ENCODE results near the gene FYN.

The FYN gene

DNA sequence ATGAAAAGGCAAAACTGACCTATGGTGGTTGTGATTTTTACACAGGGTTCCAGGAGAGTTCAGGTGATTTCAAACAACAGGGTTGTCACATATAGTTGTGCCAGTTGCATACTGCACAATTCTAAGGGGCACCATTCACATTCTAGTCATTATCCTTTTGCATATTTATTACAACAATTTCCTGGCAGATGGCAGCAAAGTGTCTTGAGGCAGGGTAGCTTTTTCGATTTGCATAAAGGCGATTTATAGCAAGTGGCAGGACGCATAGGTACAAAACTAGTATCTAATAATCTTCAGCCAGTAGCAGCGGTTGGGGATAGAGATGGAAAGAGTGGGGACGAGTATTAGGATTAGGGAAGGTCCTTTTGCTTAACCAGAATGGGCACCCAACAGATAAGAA is 221.1 kb downstream of the FYN start:
- no peak for TF ChIP-seq ZNF274 (IDR thresholded peaks at IDR 0.05; ENCODE audit: low read depth, low read length)
- Histone ChIP-seq H3K27me3 (ENCODE audit: insufficient read depth, insufficient read length) (no peaks in the 10 kb centered on the region), H3K9me3 (ENCODE audit: insufficient read depth, low read length) (no peaks in the 10 kb centered on the region), H3K36me3 (ENCODE audit: insufficient read depth, insufficient read length, low read length) (no peaks in the 10 kb centered on the region), H3K4me3 (ENCODE audit: insufficient read length, low read depth) (no peak overlapping the region), H3K4me1 (ENCODE audit: insufficient read depth, insufficient read length) (no peaks in the 10 kb centered on the region), H3K9ac (ENCODE audit: insufficient read length, low read depth) (no peak overlapping the region)
- no peak for DNase-seq (ENCODE audit: low read depth, low spot score)

DNA sequence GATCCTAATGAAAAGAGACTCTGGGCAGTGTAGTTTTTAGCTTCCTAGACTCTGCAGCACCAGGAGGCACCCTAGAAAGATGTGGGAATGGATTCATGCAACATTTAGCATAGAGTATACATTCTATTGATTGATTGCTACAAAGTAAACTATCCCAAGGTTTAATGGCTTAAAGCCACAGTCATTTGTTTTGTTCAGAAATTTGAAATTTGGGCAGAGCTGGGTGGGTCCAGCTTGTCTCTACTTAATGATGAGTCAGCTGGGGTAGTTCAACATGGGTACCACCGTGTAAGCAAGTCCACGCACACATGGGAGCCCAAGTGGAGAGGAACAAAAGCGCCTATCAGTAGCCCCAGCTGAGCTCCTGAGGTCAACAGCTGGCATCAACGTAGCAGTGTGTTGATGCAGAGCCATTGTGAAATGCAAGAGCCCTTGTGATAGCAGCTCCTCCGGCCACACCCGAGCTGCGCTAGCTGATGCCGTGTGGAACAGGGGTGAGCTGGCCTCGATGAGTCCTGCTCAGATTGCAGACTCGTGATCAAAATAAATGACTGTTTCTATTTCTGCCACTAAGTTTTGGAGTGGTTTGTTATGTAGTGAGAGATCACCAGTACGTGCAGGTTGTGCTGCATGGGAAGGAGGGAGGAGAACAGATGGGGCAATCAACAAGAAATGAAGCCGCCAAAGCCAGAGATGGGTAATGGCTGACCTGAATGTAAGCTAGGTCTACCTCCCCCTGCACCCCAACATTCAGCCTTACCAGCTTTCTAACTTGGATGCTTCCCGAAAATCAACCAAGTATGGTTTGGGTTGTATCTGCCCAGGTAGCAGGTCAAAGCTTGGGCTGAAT is 221.8 kb downstream of the FYN start:
- no peaks in the 10 kb centered on the region for H3K4me1 ChIP-seq (ENCODE audit: insufficient read depth, insufficient read length)
- DNase-seq (ENCODE audit: low read depth, low spot score) = no peak
- H3K27me3 ChIP-seq (ENCODE audit: insufficient read depth, insufficient read length) = no peaks in the 10 kb centered on the region
- TF ChIP-seq ZNF274 (IDR thresholded peaks at IDR 0.05; ENCODE audit: low read depth, low read length) (no peak), SUZ12 (IDR thresholded peaks at IDR 0.05; ENCODE audit: extremely low read depth, insufficient read depth, insufficient read length) (no peak), YY1 (IDR thresholded peaks at IDR 0.05; ENCODE audit: insufficient read depth, insufficient read length) (no peak)
- H3K9me3 ChIP-seq (ENCODE audit: insufficient read depth, low read length) = no peaks in the 10 kb centered on the region
- no peaks in the 10 kb centered on the region for H3K36me3 ChIP-seq (ENCODE audit: insufficient read depth, insufficient read length, low read length)
- H3K4me3 ChIP-seq (ENCODE audit: insufficient read length, low read depth) = no peak overlapping the region
- no peak overlapping the region for H3K9ac ChIP-seq (ENCODE audit: insufficient read length, low read depth)

DNA sequence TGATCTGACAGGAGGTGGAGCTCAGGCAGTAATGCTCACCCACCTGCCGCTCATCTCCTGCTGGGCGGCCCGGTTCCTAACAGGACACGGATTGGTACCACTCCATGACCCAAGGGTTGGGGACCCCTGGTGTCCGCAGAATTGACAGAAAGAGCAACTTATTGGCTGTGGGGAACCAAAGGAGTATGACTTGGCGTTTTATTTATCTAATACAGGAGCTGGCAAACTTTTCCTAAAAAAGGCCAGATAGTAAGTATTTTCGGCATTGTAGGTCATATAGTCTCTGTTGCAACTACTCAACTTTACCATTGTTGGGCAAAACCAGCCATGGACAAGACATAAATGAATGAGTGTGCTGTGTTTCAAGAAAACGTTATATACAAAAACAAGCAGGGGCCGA is 223.2 kb downstream of the FYN start:
- no peak overlapping the region for H3K4me3 ChIP-seq (ENCODE audit: insufficient read length, low read depth)
- no peak for DNase-seq (ENCODE audit: low read depth, low spot score)
- no peaks in the 10 kb centered on the region for H3K9me3 ChIP-seq (ENCODE audit: insufficient read depth, low read length)
- H3K9ac ChIP-seq (ENCODE audit: insufficient read length, low read depth) = no peak overlapping the region
- H3K27me3 ChIP-seq (ENCODE audit: insufficient read depth, insufficient read length) = no peaks in the 10 kb centered on the region
- no peaks in the 10 kb centered on the region for H3K36me3 ChIP-seq (ENCODE audit: insufficient read depth, insufficient read length, low read length)
- TF ChIP-seq ZNF274 (IDR thresholded peaks at IDR 0.05; ENCODE audit: low read depth, low read length) (no peak), SUZ12 (IDR thresholded peaks at IDR 0.05; ENCODE audit: extremely low read depth, insufficient read depth, insufficient read length) (no peak), YY1 (IDR thresholded peaks at IDR 0.05; ENCODE audit: insufficient read depth, insufficient read length) (no peak)
- no peaks in the 10 kb centered on the region for H3K4me1 ChIP-seq (ENCODE audit: insufficient read depth, insufficient read length)

DNA sequence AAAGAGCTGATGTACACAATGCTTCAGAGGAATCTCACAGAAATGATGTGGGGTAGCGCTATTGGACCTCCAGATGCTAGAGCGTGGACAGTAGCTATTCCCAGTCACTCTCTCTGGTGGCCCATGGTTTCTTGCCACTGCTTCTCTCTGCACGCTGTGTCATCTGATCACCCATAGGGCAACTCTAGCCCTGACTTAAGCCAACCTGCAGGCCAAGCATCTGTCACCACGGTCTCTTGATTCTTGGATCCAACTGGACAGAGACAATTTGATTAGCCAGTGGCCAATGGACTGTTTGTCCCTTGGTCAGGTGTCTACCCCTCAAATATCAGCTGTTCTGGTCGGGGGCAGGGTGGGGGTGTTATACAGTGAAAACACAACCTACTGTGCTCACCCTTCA is 225.2 kb downstream of the FYN start:
- Histone ChIP-seq H3K9ac (ENCODE audit: insufficient read length, low read depth) (no peak overlapping the region), H3K4me1 (ENCODE audit: insufficient read depth, insufficient read length) (no peaks in the 10 kb centered on the region), H3K9me3 (ENCODE audit: insufficient read depth, low read length) (no peaks in the 10 kb centered on the region), H3K36me3 (ENCODE audit: insufficient read depth, insufficient read length, low read length) (no peaks in the 10 kb centered on the region), H3K27me3 (ENCODE audit: insufficient read depth, insufficient read length) (no peaks in the 10 kb centered on the region), H3K4me3 (ENCODE audit: insufficient read length, low read depth) (no peak overlapping the region)
- DNase-seq (ENCODE audit: low read depth, low spot score) = no peak
- no peak for TF ChIP-seq SUZ12 (IDR thresholded peaks at IDR 0.05; ENCODE audit: extremely low read depth, insufficient read depth, insufficient read length)
- TF ChIP-seq ZNF274 (IDR thresholded peaks at IDR 0.05; ENCODE audit: low read depth, low read length) = no peak
- TF ChIP-seq YY1 (IDR thresholded peaks at IDR 0.05; ENCODE audit: insufficient read depth, insufficient read length) = no peak

DNA sequence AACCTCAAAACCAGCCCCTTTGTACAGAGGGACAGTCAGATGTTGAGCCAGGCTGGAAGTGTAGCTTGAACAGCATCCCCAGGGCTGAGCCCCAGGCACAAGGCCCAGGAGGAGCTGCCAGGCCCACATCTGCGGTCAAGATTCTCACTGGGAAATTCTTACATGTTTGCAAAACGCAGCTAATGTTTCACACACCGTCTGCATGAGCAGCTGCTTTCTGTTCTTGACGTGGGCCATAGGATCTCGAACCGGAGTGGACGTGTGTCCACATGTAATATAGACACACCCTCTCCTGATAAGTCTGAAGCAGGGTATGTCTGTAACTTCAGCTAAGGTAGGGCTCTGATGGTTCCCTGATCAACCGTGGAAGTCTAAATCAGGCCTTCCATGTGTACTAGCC is 226.3 kb downstream of the FYN start:
- TF ChIP-seq YY1 (IDR thresholded peaks at IDR 0.05; ENCODE audit: insufficient read depth, insufficient read length) (no peak), ZNF274 (IDR thresholded peaks at IDR 0.05; ENCODE audit: low read depth, low read length) (no peak), SUZ12 (IDR thresholded peaks at IDR 0.05; ENCODE audit: extremely low read depth, insufficient read depth, insufficient read length) (no peak)
- no peak overlapping the region for H3K9ac ChIP-seq (ENCODE audit: insufficient read length, low read depth)
- no peaks in the 10 kb centered on the region for H3K9me3 ChIP-seq (ENCODE audit: insufficient read depth, low read length)
- no peaks in the 10 kb centered on the region for H3K4me1 ChIP-seq (ENCODE audit: insufficient read depth, insufficient read length)
- no peaks in the 10 kb centered on the region for H3K27me3 ChIP-seq (ENCODE audit: insufficient read depth, insufficient read length)
- no peak for DNase-seq (ENCODE audit: low read depth, low spot score)
- H3K36me3 ChIP-seq (ENCODE audit: insufficient read depth, insufficient read length, low read length) = no peaks in the 10 kb centered on the region
- H3K4me3 ChIP-seq (ENCODE audit: insufficient read length, low read depth) = no peak overlapping the region

DNA sequence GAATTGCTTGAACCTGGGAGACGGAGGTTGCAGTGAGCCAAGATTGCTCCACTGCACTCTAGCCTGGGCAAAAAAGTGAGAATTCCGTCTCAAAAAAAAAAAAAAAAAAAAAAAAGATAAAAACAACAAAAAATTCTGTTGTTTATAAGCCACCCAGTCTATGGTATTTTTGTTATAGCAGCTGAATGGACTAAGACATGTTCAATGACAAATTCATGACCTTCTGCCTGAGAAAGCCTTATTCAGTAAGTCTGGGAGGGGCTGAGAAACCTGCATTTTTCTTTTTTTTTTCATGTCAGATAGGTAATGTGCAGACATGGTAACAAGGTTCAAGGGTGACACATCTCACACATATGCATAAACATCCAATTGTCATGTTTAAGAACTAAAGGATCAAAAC is 227.2 kb downstream of the FYN start:
- Histone ChIP-seq H3K36me3 (ENCODE audit: insufficient read depth, insufficient read length, low read length) (no peaks in the 10 kb centered on the region), H3K9me3 (ENCODE audit: insufficient read depth, low read length) (no peaks in the 10 kb centered on the region), H3K4me3 (ENCODE audit: insufficient read length, low read depth) (no peak overlapping the region), H3K9ac (ENCODE audit: insufficient read length, low read depth) (no peak overlapping the region), H3K4me1 (ENCODE audit: insufficient read depth, insufficient read length) (no peaks in the 10 kb centered on the region), H3K27me3 (ENCODE audit: insufficient read depth, insufficient read length) (no peaks in the 10 kb centered on the region)
- no peak for DNase-seq (ENCODE audit: low read depth, low spot score)
- no peak for TF ChIP-seq SUZ12 (IDR thresholded peaks at IDR 0.05; ENCODE audit: extremely low read depth, insufficient read depth, insufficient read length)
- no peak for TF ChIP-seq ZNF274 (IDR thresholded peaks at IDR 0.05; ENCODE audit: low read depth, low read length)
- no peak for TF ChIP-seq YY1 (IDR thresholded peaks at IDR 0.05; ENCODE audit: insufficient read depth, insufficient read length)

DNA sequence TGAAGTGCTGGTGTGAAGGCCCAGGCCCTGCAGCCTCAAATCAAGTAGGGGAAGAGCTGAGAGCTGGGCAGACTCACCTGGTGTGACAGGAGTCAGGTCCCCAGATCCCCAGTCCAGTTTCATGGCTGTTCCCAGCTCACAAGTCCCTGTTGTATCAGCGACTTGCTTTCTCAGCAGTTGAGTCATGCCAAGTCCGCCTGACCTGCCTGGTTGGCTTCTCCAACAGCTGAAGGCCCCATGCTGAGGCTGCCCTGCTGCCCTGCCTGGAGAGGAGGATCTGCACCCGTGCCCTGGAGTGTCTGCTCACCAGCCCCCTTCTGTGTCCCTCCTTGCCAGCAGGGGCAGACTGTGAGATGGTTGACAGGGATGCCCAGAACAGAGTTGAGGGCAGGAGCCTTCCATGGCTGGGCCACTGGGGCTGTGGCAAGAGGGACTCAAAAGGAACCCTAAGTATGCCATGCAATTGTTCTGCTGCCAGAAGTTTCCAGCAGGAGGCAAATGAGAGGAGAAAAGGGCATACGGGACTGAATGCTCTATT is 228.3 kb downstream of the FYN start:
- H3K4me1 ChIP-seq (ENCODE audit: insufficient read depth, insufficient read length) = no peaks in the 10 kb centered on the region
- no peak for TF ChIP-seq ZNF274 (IDR thresholded peaks at IDR 0.05; ENCODE audit: low read depth, low read length)
- no peak for TF ChIP-seq YY1 (IDR thresholded peaks at IDR 0.05; ENCODE audit: insufficient read depth, insufficient read length)
- TF ChIP-seq SUZ12 (IDR thresholded peaks at IDR 0.05; ENCODE audit: extremely low read depth, insufficient read depth, insufficient read length) = no peak
- no peaks in the 10 kb centered on the region for H3K36me3 ChIP-seq (ENCODE audit: insufficient read depth, insufficient read length, low read length)
- H3K9ac ChIP-seq (ENCODE audit: insufficient read length, low read depth) = no peak overlapping the region
- H3K4me3 ChIP-seq (ENCODE audit: insufficient read length, low read depth) = no peak overlapping the region
- DNase-seq (ENCODE audit: low read depth, low spot score) = no peak
- no peaks in the 10 kb centered on the region for H3K9me3 ChIP-seq (ENCODE audit: insufficient read depth, low read length)
- no peaks in the 10 kb centered on the region for H3K27me3 ChIP-seq (ENCODE audit: insufficient read depth, insufficient read length)

All from NT2/D1 (cell line).